Dermis microvascular lymphatic vessel endothelial cell (primary cell): ENCODE data around the gene CDK5RAP1. TPM values are rescaled to one million over a fixed set of nuclear protein-coding genes. Genes with fewer than 3 reads are reported as not detected.
"Not testable (repeated sequence)": the region's sequence is repeated elsewhere in the genome, so short reads cannot be mapped to it uniquely, and the experiment has no call there.

Source experiments
- DNase-seq, 2 donors: peaks; one replicate each; pipeline versions ENCODE4 v3.0.0 to v3.0.0-alpha.2; 2010; ENCODE audit warnings: low read depth in 2 of 2
- total RNA-seq: library from RNA; depleted of rRNA; stranded (reverse); fragments of >200 nt; gene quantifications from 2 replicates; pipeline ENCODE4 v1.2.1, GENCODE V29; 2014

The CDK5RAP1 gene
- total RNA-seq, 1 donor from 2014 or later: 20.5 TPM

DNA sequence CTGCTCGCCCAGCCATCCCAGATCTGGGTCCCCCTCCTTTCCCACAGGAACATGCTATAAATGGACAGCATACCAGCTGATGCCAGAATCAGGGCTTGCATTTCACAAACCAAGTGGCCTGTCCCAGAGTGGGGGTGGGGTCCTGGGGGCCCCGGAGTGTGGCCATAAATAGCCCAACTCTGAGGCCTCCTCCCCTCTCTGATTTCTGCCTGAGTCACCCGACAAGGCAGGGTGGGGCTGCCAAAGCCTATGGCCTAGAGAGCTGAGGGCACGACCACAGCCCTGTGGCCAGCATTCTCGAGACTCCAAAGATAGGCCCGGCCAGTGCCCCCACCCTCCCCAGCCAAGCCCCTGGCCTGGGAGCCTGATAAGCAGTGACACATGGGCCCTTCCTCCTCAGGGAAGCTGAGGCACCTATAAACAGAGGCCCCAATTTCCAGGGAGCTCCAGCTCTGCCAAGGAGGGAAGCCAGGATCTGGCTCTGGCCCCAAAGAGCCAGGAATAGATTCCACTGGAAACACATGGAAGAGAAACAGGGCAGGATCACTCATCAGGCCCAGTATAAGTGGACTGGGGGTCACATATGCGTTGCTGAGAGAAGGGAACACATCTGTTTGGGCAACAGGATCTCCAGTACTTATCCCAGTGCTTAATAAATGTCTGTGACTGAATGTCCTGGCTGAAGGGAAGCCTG, 22.0 kb upstream of the CDK5RAP1 start:
- peak in 1 of 2 donors; percentile 22 for DNase-seq

DNA sequence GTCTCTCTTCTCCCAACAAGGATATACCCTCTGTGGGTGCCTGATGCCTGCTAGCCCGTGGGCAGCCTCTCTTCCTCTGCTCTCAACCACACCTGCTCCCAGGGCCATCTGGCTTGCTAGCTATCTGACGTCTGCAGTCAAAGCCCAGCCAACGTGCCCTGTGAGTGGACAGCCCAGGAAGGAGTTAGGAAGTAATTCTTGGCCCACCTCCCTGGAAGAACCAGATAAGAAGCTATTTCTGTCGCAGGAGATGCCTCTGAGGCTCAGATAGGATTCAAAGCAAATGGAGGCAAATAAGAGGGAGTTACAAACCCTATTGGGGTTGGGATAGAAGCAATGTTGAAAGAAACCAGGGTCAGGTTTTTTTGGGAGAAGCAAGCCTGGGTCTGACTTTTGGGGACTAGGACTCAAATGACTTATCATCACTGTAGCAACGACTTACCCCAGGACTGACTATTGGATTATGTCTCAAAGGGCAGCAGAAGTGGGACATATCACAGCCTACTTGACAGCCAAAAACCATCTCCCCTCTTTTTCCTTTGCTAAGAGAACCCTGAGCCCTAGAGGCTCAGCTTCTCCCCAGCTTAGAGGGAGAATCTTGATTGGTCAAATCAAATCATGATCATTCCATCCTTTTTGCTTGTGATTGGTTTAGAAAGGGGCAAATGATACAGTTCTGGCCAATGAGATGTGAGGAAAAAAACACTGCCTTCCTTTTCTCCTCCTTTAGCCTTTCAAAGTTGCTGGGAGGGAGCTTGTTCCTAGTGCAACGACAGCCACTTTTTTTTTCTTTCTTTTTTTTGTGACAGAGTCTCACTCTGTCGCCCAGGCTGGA, 18.0 kb upstream of the CDK5RAP1 start:
- DNase-seq: no peak

DNA sequence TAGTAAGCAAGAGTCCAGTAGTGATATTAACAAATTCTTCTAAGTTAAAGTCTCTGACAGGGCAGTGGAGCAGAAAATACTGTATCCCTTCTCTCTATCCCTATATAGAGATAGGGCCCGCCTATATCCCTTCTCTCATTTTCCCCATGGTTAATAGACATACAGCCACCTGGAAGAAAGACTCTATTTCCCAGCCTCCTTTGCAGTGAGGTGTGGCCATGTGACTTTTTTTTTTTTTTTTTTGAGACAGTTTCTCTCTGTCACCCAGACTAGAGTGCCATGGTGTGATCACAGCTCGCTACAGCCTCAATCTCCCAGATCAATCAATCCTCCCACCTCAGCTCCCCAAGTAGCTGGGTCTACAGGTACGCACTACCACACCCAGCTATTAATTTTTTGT, 16.7 kb upstream of the CDK5RAP1 start:
- DNase-seq: no peak

DNA sequence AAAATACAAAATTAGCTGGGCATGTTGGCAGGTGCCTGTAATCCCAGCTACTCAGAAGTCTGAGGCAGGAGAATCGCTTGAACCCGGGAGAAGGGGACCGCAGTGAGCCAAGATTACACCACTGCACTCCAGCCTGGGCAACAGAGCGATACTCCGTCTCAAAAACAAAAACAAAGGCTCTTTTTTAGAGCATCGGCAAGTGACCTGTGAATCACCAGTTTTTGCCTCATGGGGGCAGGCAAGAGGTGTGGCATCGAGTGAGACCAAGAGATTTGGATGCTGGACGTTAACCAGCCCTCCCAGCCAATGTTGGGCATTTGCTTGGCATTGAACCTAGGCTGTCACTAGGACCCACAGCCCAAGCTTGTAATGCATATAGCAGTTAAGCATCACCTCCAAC, 14.6 kb upstream of the CDK5RAP1 start:
- DNase-seq: peak in 1 of 2 donors; percentile 32

DNA sequence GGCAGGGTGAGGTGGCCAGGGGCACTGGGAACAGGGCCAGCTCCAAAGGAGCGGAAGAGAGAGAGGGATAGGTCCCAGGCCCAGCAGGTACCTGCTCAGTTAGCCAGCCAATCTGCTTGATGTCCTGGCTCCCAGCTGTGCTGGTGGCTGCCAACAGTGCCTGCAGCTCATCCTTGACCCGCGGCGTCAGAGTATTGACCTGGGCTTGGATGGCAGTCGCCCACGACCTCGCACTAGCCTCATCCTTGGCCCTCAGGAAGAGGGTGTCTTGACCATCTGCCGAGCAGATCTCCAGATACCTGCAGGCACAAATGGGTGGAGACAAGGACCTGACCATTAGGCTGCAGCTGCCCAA, 11.1 kb upstream of the CDK5RAP1 start:
- DNase-seq: no peak

DNA sequence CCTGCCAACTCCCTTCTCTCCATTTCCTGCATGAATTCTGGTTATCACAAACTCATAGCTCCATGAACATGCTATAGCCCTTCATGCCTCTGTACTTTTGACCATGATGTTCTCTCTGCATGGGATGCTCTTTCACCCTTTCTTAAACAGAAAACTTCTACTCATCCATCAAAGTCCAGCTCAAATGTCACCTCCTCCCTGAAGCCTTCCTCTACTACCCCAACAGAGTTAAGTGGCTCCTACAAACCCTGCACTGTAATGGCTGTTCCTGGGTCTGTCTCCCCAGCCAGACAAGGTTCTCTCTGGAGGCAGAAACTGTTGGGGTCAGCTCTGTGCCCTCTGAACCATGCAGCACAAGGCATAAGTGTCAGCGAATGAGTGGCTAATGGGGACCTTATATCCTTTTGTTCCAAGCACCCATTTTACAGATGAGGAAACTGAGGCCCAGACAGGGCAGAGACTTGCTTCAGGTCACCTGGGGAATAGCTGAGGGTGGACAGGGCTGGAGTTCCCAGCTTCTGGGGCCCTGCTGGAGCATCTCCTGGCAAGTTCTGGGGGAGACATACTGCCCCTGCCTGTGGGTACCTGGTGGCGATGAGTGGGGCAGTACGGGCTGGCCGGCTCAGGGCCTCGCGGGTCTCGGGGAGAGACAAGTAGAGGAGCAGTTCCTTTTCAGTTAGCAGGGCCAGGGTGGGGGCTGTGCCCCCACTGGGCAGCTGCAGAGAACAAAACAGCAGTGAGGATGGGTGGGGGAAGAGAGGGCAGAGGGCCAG, 10.6 kb upstream of the CDK5RAP1 start:
- no peak for DNase-seq

DNA sequence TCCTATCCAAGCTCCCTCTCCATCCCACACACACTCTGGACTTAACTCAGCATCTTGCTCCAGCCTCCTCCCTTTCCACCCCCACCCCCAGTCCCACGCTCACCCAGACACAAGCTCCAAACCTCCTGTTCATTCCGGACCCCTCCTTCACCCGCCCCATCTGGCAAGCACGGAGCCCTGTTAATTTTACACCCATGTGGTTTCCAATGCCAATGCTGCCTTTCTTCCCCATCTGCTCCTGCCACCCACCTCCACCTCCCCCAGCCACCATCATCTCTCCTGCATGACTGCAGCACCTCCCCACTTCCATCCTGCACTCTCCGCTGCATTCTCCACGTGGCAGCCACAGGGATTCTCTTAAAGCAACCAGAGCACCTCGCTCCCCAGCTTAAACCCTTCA, 9.9 kb upstream of the CDK5RAP1 start:
- DNase-seq: no peak

DNA sequence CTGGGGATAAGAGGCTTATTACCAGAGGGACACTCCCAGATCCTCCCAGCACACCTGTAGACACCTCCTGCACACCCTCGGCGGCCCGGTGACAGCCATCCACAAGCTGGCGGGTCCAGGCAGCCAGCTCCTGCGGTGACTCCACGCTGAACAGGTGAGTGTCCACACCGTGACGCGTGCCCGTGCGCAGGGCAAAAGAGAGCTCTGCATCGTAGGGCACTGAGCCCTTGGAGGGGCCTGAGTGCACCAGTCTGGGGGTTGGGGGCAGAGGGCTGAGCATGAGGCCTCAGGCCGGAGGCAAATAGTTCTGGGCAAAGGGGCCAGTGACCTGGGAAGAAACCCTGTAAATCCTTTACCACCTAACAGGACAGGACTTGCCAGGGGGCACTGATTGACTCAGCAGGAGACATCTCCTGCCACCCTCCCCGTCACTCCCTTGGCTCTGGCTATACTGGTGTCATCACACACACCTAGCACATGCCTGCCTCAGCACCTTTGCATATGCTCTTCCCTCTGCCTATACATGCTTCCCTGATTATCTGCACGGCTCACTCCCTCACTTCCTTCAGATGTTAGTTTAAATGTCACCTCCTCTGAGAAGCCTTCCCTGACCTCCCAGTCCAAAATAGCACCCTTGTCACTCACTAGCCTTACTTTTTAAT, 8.9 kb upstream of the CDK5RAP1 start:
- no peak for DNase-seq

DNA sequence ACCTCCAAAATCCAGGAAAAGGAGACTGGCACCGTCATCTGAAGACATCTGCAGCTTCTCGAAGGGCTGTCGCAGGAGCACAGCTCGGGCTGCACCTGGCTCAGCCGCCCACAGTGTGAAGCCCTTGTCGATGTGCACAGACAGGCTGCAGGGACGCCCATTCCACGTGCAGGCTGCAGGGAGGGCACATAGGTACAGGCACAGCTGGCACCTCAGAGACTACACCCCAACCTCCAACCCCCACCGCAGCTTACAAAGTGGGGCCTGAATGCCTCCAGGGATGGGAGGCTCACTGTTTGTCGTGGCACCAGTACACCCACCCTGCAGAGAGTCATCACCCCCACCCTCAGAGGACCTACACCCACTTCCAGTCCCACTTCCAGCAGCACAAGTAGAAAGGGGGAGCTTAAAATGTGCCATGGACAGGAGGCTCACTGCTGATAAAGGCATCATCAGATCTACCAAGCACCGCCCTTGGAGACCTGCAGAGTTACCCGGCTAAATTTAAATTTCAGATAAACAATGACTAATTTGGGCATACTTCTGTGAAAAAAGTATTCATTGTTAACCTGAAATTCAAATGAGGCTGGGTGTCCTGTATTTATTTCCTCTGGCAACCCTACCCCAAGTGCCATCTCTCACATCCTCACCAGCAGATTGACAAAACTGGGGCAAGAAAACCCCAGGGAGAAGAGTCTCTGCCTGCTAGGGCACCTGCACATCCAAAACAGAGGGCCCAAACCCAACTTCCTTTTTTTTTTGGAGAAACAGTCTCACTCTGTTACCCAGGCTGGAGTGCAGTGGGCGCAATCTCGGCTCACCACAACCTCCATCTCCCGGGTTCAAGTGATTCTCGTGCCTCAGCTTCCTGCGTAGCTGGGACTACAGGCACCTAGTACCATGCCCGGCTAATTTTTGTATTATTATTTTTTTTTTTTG, 7.7 kb upstream of the CDK5RAP1 start:
- DNase-seq: no peak

DNA sequence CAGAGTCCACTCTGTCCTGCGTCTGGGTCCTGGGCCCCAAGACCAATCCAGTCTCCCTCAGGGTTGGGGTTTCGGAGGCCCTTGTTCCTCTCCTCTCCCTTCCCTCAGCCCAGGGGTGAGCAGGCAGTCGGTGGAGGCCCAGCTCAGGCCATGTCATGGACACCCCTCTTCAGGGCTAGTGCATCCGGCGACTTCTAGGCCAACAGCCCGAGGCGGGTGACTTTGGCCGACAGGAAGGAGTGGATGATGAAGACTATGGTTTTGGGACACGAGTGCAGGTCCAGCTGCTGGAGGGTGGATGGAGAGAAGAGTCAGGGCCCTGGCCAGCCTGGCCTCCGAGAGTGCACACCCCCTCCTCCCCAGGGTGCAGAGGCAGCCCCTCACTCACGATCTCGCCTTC, 7.0 kb upstream of the CDK5RAP1 start:
- no peak for DNase-seq

DNA sequence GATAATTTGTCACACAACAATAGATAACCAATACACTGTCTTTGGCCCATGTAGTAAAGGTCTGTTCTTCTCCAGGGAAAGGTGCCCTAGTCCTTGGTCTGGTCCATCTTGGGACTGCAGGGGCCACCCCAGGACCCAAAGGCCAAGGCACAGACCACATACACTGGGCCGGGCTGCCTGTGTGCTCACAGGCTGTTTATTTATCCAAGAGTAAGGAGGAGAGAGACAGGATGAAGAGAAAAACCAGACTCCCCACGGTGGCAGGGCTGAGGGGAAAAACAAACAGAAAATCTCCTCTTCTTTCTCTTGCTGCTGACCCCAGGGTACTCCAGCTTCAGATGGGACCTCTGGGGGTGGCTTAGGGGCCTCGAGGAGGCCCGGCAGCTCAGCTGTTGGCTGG, 6.5 kb upstream of the CDK5RAP1 start:
- no peak for DNase-seq

DNA sequence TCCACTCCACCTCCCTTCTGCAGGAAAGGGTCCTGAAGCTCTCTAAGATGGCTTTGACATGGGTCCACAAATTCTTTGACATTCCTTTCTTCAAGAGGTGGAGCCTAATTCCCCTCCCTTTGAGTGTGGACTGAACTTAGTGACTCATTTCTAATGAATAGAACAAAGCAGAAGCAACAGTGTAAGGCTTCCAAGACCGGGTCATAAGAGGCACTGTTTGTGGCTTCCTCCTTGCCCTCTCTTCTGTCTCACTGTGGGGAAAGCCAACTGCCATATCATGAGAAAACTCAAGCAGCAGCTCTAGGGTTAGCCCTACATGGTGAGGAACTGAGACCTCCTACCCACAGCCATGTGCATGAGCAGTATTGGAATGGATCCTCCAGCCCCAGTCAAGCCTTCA, 5.9 kb upstream of the CDK5RAP1 start:
- no peak for DNase-seq

DNA sequence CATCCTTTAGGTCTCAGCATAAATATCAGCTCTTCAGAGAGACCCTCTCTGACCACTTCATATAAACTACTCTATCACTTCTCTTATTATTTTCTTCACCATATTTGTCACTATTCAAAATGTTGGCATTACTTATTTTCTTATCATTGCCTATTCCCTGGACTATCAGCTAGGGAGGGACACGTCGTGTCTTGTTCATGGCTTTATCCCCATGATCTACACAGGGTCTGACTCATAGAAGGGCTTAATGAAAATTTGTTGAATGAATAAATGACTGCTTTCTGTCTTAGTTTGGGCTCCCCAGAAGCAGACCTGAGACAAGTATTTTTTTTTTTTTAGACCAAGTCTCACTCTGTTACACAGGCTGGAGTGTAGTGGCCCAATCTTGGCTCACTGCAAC, 3.0 kb upstream of the CDK5RAP1 start:
- no peak for DNase-seq

DNA sequence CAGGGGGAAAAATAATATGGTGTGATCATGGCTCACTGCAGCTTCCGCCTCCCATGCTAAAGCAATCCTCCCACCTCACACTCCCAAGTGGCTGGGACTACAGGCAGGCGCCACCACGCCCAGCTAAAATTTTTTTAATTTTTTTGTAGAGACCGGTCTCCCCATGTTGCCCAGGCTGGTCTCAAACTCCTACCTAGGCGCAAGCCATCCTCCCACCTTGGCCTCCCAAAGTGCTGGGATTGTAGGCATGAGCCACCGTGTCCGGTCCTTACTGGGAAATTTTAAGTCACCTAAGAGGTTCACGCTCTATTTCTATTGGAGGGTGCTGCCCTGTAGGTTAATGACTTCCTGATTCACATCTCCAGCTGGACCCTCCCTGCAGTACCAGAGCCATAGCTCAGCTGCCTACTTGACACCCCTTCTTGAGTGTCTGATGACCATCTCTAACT, 626 bp upstream of the CDK5RAP1 start:
- peak in 1 of 2 donors; percentile 19 for DNase-seq

DNA sequence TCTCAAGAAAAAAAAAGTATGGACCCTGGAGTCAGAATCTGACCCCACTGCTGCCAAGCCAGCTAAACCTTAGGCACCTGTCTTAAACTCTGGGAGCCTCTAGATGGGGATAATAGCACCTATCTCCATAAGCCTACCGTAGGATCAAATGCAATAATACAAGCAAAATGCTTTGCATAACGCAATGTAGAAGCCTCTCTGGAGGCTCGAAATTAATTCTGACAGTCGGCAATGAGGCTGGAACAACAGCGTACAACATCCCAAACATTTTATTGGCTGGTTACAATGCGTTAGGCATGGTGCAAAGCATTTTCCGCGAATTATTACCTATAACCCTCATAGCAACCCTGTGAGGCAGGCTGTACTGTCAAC, 521 bp downstream of the CDK5RAP1 start:
- peak in 1 of 2 donors; percentile 44 for DNase-seq

DNA sequence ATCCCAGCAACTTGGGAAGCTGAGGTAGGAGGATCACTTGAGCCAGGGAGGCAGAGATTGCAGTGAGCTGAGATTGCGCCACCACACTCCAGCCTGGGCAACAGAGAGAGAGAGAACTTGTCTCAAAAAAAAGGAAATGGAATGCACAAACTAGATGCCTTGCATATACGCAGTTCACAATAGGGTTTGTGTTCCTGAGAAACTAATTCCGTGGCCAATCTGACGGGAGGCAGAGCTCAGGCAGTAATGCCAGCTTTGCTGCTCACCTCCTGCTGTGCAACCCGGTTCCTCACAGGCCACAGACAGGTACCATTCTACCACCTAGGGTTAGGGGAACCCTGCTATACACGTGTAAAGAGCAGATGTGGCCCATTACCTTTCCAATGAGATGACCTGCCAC, 1.4 kb downstream of the CDK5RAP1 start:
- DNase-seq: no peak

DNA sequence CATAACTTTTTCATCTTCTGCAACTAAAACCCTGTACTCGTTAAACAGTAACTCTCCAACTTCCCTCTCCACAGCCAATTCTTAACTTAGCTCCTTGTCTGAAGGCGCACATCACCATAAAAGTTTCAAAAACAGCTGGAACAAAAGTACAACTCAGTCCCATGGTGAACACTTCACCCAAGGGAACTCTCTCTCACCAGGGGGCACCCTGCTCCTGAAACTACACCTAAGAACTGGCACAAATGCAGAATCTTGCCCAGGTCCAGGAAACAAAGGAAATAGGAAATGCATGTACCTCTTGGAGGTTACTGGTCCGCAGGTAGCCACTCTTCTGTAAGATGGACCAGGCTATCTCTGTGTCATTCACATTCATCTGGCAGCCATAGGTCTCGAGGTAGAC, 6.6 kb downstream of the CDK5RAP1 start:
- DNase-seq: peak in 1 of 2 donors; percentile 30

DNA sequence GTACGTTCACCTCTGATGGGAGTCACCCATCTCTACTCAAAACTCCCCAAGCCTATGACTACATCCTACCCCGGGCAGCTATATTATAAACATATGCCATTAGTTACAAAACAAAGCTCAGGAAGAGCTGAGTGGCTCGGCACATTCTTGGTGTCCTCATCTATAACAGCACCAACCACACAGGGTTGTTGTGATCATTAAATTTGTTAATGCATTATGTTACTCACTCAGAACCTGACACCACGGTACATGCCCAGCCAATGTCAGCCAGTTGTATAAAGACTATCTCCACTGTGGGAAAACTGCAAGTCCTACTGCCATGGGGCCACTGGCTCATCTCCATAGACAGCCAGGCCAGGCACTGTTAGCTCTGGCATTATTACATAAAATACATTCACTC, 7.7 kb downstream of the CDK5RAP1 start:
- no peak for DNase-seq

DNA sequence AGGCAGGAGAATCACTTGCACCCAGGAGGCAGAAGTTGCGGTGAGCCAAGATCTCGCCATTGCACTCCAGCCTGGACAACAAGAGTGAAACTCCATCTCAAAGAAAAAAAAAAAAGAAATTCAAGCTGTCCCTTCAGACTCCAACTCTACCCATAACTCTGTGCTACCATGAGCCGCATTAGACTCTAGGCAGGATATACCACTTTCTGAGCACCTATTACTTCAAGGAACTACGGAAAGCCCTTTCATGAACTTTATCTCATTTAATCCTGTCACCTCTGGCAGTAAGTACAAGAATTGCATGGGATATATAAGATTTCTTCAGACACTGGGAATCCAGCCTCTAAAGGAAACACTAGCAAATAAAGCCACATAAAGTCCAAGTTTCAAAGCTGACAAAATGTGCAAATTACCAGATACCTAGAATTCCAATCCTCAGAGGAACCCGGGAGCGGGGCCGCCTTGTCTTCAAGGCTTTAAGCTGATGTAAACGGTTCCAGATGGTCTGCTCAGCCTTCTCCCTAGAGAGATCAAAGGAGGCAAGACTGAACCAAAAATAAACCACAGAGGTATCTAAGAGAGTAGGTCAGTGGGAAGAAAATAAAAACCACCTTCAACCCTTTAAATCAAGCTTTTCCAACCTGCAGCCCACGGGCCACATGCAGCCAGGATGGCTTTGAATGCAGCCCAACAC, 9.4 kb downstream of the CDK5RAP1 start:
- DNase-seq: no peak

DNA sequence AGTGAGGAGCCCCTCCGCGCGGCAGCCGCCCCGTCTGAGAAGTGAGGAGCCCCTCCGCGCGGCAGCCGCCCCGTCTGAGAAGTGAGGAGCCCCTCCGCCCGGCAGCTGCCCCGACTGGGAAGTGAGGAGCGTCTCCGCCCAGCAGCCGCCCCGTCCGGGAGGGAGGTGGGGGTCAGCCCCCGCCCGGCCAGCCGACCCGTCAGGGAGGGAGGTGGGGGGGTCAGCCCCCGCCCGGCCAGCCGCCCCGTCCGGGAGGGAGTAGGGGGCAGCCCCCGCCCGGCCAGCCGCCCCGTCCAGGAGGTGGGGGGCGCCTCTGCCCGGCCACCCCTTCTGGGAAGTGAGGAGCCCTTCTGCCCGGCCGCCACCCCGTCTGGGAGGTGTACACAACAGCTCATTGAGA, 12.0 kb downstream of the CDK5RAP1 start:
- DNase-seq: not testable (repeated sequence)
